Measurements from ENCODE around the gene NANS.

DNA sequence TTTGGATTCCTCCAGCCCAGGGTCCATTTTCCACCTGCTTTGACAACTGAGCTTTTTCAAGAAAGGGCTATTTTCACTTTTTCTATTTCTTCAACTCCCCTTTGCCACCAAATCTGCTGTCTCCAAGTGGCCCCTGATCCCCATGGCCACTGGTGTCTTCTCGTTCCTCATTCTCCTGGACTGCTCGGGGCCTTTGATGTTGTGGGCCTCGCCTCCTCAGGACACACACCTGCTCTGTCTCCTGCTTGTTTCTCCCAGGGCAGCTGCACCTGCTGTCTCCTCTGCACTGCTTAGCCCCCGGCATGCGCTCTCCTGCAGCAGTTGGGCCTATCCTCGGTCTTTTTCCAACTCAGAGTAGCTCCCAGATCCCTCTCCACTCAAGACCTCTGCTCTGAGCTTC, 16.3 kb upstream of the NANS start:
- TF ChIP-seq ARNT (IDR thresholded peaks at IDR 0.05) (no peak), FOXM1 (IDR thresholded peaks at IDR 0.05; ENCODE audit: borderline replicate concordance) (no peak), FOXK2 (IDR thresholded peaks at IDR 0.05) (no peak), ELF4 (IDR thresholded peaks at IDR 0.05) (no peak), BHLHE40 (IDR thresholded peaks at IDR 0.05; ENCODE audit: borderline replicate concordance) (no peak), SUZ12 (IDR thresholded peaks at IDR 0.05) (no peak), L3MBTL2 (conservative IDR thresholded peaks at IDR 0.05) (no peak), HDGF (IDR thresholded peaks at IDR 0.05; ENCODE audit: borderline replicate concordance) (no peak), SP1 (IDR thresholded peaks at IDR 0.05) (no peak), NFRKB (IDR thresholded peaks at IDR 0.05) (no peak), FOXA1 (IDR thresholded peaks at IDR 0.05) (no peak), LEF1 (IDR thresholded peaks at IDR 0.05; ENCODE audit: borderline replicate concordance) (no peak)

Data from HEK293T (cell line).